HEK293T (cell line): ENCODE results near the gene JPH4.

Experiments used
- CTCF ChIA-PET: fragments of 350-600 bp; formaldehyde crosslinking; extraction: SDS; loops from one replicate; lab custom pipeline; 2021; ENCODE audit warnings: antibody characterized with exemption, inconsistent platforms; lab: Yijun Ruan, JAX
- POLR2A ChIA-PET: fragments of 350-600 bp; formaldehyde crosslinking; extraction: SDS; loops from one replicate; lab custom pipeline; 2020; ENCODE audit warnings: antibody characterized with exemption, inconsistent platforms; lab: Yijun Ruan, JAX
- DNase-seq: peaks from one replicate; pipeline ENCODE4 v3.0.0; 2012; ENCODE audit warnings: mixed read lengths; ENCODE audit errors: extremely low spot score
- ARNT ChIP-seq: fragments of 450-650 bp; IDR thresholded peaks from 2 replicates; pipeline ENCODE4 v1.6.1; 2017; ENCODE audit warnings: mild to moderate bottlenecking
- BHLHE40 ChIP-seq: fragments of 450-650 bp; IDR thresholded peaks from 2 replicates; pipeline ENCODE4 v1.6.1; 2016; ENCODE audit warnings: mild to moderate bottlenecking, moderate library complexity, borderline replicate concordance
- CTBP1 ChIP-seq: fragments of 450-650 bp; IDR thresholded peaks from 2 replicates; pipeline ENCODE4 v1.6.1; 2016; ENCODE audit warnings: borderline replicate concordance
- ELF4 ChIP-seq: fragments of 450-650 bp; IDR thresholded peaks from 2 replicates; pipeline ENCODE4 v1.6.1; 2017; ENCODE audit warnings: antibody characterized with exemption
- FOXA1 ChIP-seq: fragments of 450-650 bp; IDR thresholded peaks from 2 replicates; pipeline ENCODE4 v1.6.1; 2016; ENCODE audit warnings: mild to moderate bottlenecking
- FOXK2 ChIP-seq: fragments of 450-650 bp; IDR thresholded peaks from 2 replicates; pipeline ENCODE4 v1.6.1; 2016; ENCODE audit warnings: mild to moderate bottlenecking
- FOXM1 ChIP-seq: fragments of 450-650 bp; IDR thresholded peaks from 2 replicates; pipeline ENCODE4 v1.6.1; 2017; ENCODE audit warnings: mild to moderate bottlenecking, borderline replicate concordance
- HDGF ChIP-seq: fragments of 450-650 bp; IDR thresholded peaks from 2 replicates; pipeline ENCODE4 v1.6.1; 2017; ENCODE audit warnings: antibody characterized with exemption, borderline replicate concordance
- L3MBTL2 ChIP-seq: fragments of 450-650 bp; conservative IDR thresholded peaks from 2 replicates; pipeline ENCODE4 v1.6.1; 2016; ENCODE audit warnings: mild to moderate bottlenecking
- LEF1 ChIP-seq: fragments of 450-650 bp; IDR thresholded peaks from 2 replicates; pipeline ENCODE4 v1.6.1; 2017; ENCODE audit warnings: mild to moderate bottlenecking, borderline replicate concordance
- NFRKB ChIP-seq: fragments of 450-650 bp; IDR thresholded peaks from 2 replicates; pipeline ENCODE4 v1.6.1; 2016; ENCODE audit warnings: mild to moderate bottlenecking, moderate library complexity
- SP1 ChIP-seq: fragments of 450-650 bp; IDR thresholded peaks from 2 replicates; pipeline ENCODE4 v1.6.1; 2017
- SUZ12 ChIP-seq: fragments of 450-650 bp; IDR thresholded peaks from 2 replicates; pipeline ENCODE4 v1.6.1; 2016; ENCODE audit warnings: mild to moderate bottlenecking
- TARDBP ChIP-seq: fragments of 450-650 bp; IDR thresholded peaks from 2 replicates; pipeline ENCODE4 v1.6.1; 2016
- ZNF384 ChIP-seq: fragments of 450-650 bp; IDR thresholded peaks from 2 replicates; pipeline ENCODE4 v1.6.1; 2016
- TF ChIP-seq, protein P1 (sequence below): fragments of 450-650 bp; IDR thresholded peaks from 2 replicates; pipeline ENCODE4 v1.6.1; 2016

The JPH4 gene

DNA sequence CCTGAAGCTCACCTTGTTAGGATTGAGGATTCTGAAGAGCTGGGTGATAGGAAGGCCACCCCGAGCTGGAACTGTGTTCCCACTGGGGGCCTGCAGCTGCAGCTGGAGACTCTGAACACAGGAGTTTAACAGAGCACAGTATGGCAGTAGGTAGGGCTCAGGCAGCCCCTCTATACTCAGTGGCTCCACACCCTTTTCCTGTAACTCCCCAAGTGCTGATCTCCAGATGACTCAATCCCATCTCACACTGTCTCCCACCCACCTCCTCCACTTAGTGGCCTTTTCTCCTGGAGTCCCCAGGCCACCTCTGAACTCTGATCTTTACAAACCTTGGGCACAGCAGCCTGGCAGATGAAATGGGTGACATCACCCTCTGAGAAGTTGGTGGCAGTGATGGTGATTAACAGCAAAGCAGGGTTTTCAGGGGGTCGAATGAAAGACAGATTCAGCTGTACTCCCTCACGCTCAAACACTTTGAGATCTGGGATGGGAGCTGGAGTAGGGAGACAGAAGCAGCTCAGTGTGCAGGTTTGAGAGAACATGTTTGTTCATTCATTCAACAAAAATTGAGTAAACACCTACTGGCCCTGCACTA is 18.6 kb downstream of the JPH4 start:
- CTCF ChIA-PET: interaction anchor here (0.6 to 4.3 kb wide), 13 partner anchors 9 to 273 kb away, joined by 3 to 53 read pairs (median 3); no protein-coding TSS in a partner anchor
- POLR2A ChIA-PET: interaction anchor here (0.8 to 2.7 kb wide), 9 partner anchors 8 to 233 kb away, joined by 3 to 11 read pairs (median 4); no protein-coding TSS in a partner anchor
- no peak for TF ChIP-seq FOXK2
- no peak for TF ChIP-seq FOXM1
- TF ChIP-seq FOXA1: no peak
- TF ChIP-seq SP1: no peak
- no peak for TF ChIP-seq BHLHE40
- DNase-seq: no peak

DNA sequence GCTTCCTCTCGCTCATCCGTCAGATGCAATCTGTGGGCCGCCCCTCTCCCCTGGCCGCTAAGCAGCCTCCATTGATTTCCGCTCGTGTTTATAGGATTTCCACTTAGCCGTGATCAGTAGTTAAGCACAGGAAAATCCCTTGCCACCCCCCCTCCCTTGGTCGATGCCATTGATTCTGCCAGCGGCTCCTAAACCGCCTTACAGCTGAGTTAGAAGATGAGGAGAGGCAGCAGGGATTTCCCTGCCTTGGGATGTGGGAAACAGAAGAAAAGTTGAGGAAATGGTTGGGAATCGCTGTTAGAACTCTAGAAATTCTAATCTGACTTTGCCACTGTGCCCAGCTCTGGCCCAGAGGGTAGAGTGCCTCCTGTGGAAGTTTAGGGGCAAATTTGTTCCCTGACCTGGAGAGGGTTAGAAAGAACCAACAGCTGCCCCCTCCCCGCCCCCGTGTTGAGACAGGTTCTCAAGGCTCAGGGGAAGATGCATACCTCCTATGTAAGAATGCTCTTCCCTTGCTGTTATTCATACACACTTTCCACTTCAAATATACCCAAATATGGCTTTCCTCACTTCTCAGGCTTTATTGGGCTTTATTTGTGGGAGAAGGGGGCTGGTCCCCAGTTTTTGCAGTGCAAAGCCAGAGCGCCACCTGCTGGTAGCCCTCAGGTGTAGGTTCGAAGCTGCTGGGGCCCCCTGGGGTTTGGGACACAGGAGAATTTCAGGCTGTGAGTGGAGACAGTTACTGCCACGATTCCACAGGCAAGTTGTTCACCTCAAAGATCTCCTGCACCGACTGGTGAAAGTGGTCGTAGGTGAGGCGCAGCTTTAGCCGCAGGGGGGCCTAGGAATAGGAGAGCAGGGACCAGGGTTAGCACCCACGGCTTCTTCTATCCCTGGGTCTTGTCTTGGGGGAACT is 19.3 kb downstream of the JPH4 start:
- ChIA-PET CTCF (interaction anchor here (0.6 to 4.3 kb wide), 14 partner anchors 9 to 272 kb away, joined by 3 to 53 read pairs (median 4); no protein-coding TSS in a partner anchor), POLR2A (interaction anchor here (0.8 to 2.7 kb wide), 7 partner anchors 8 to 91 kb away, joined by 3 to 11 read pairs (median 3); no protein-coding TSS in a partner anchor)
- TF ChIP-seq ARNT (no peak), HDGF (no peak), BHLHE40 (no peak), NFRKB (no peak), CTBP1 (no peak), FOXK2 (no peak), FOXA1 (no peak)
- TF ChIP-seq, protein P1, sequence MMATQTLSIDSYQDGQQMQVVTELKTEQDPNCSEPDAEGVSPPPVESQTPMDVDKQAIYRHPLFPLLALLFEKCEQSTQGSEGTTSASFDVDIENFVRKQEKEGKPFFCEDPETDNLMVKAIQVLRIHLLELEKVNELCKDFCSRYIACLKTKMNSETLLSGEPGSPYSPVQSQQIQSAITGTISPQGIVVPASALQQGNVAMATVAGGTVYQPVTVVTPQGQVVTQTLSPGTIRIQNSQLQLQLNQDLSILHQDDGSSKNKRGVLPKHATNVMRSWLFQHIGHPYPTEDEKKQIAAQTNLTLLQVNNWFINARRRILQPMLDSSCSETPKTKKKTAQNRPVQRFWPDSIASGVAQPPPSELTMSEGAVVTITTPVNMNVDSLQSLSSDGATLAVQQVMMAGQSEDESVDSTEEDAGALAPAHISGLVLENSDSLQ: no peak
- peak; percentile 62 for DNase-seq

DNA sequence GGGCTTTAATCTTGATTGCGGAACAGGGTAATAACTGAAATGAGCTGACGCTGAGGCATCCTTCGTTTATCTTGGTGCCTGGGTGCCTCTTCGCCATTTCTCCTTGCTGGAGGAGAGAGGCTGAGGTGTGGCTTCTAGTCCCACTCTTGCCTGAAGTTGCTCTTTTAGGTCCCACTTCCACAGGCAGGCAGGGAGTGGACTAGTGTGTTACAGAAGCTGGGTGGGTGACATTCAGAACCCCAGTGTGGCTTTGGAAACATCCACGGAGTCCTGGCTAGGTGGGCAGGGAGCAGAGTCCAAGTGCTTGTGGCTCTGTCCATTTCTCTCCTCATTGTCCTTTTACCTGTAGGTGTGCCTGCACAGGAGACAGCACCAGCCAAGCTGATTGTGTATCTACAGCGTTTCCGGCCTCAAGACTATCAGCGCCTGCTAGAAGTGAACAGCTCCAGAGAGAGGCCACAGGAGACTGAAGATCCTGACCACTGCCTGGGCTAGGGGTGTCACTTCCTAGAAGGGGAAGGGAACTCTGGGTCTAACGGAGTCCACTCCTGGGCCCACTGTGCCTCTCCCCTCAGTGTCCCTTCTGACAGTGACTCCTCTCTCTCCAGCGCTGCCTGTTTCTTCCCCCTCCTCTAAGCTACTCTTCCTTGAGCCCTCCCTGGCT is 20.1 kb downstream of the JPH4 start:
- POLR2A ChIA-PET: interaction anchor here (0.9 to 1.7 kb wide), 4 partner anchors 10 to 464 kb away, joined by 3 to 6 read pairs (median 4); partner anchors contain the start of gene ACIN1

DNA sequence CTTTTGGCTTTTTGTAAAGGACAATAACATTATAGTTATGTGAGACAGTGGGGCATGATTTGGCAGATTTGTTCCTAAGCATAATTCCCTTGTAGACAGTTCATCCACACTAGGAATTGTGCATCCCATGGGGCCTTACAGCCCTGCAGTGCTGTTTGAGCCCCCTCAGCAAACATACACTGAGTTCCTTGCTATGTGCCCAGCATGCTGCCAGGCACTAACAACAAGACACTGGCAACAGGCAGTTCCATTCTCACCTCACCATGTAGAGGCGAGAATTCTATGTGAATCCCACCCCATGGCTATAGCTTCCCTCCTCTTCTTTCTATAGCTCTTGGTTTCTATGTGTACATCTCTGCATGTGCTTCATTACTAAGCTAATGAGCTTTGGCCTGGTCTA is 20.6 kb downstream of the JPH4 start:
- ChIA-PET CTCF (interaction anchor here (2.4 to 4.3 kb wide), 2 partner anchors 74 to 81 kb away, joined by 11 to 53 read pairs; no protein-coding TSS in a partner anchor), POLR2A (interaction anchor here (0.9 to 1.7 kb wide), 4 partner anchors 10 to 463 kb away, joined by 3 to 6 read pairs (median 4); partner anchors contain the start of gene ACIN1)

More for the DNA sequence above, 20.1 kb downstream of the JPH4 start:
- TF ChIP-seq, protein P1: no peak
- TF ChIP-seq ZNF384: no peak
- no peak for TF ChIP-seq BHLHE40
- TF ChIP-seq CTBP1: no peak
- TF ChIP-seq ELF4: no peak
- TF ChIP-seq HDGF: no peak
- no peak for TF ChIP-seq LEF1
- TF ChIP-seq ARNT: no peak
- TF ChIP-seq SP1: no peak
- no peak for TF ChIP-seq FOXK2
- TF ChIP-seq TARDBP: no peak
- TF ChIP-seq SUZ12: no peak
- TF ChIP-seq FOXM1: no peak
- TF ChIP-seq FOXA1: no peak
- no peak for TF ChIP-seq L3MBTL2
- TF ChIP-seq NFRKB: no peak
- CTCF ChIA-PET: interaction anchor here (1.2 to 4.3 kb wide), 3 partner anchors 14 to 81 kb away, joined by 5 to 53 read pairs (median 11); no protein-coding TSS in a partner anchor
- no peak for DNase-seq

DNA sequence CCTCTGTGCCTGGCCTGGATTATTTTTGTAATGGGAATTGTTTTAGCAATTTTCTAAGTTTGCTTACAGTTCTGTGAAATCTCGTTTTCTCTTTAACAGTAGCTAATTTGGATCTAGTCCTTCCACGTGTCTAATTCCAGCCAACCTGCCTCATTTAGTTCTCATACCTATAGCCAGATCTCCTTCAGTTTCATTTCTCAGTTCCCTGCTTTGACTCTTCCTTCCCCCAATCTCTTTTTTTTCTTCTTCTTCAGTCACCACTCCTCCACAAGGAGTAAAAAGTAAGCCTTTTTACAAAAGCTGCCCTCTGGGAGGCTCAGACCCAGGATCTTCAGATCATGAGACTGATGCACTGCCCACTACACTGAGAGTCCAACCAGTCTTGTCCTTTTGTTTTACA is 21.1 kb downstream of the JPH4 start:
- CTCF ChIA-PET: interaction anchor here (2.4 kb wide), 1 partner anchor 73 kb away, joined by 11 read pairs; no protein-coding TSS in a partner anchor
- TF ChIP-seq SP1 (no peak), CTBP1 (no peak), FOXK2 (no peak), ELF4 (no peak), FOXM1 (no peak), L3MBTL2 (no peak), BHLHE40 (no peak), FOXA1 (no peak)
- POLR2A ChIA-PET: interaction anchor here (0.8 to 2.3 kb wide), 8 partner anchors 10 to 463 kb away, joined by 3 to 10 read pairs (median 3); partner anchors contain the start of gene ACIN1
- DNase-seq: no peak

More for the DNA sequence above, 20.6 kb downstream of the JPH4 start:
- TF ChIP-seq ZNF384: no peak
- no peak for TF ChIP-seq ARNT
- no peak for TF ChIP-seq ELF4
- TF ChIP-seq BHLHE40: no peak
- TF ChIP-seq TARDBP: no peak
- no peak for TF ChIP-seq CTBP1
- no peak for TF ChIP-seq FOXK2
- no peak for TF ChIP-seq LEF1
- no peak for DNase-seq
